SK-N-SH treated with all-trans-retinoic acid at 6 μM for 48 hours (cell line): ENCODE results near the gene ZMIZ2.
"Not testable (repeated sequence)": the region's sequence is repeated elsewhere in the genome, so short reads cannot be mapped to it uniquely, and the experiment has no call there.

Experiments used
- ATAC-seq: fragments of 200-7000 bp; cut with Tn5 transposase; 3 replicates; pipeline ENCODE4 v1.9.1; 2020; ENCODE audit warnings: mild to moderate bottlenecking, moderate library complexity
- ARNTL ChIP-seq: fragments of 450-650 bp; formaldehyde crosslinking; IDR thresholded peaks from 2 replicates; pipeline ENCODE4 v1.5.0; 2020; ENCODE audit warnings: low read depth, mild to moderate bottlenecking, moderate library complexity, borderline replicate concordance
- BACH2 ChIP-seq: fragments of 250-450 bp; sonication (Bioruptor Pico); IDR thresholded peaks from 2 replicates; pipeline ENCODE4 v1.9.0; 2021; ENCODE audit warnings: mild to moderate bottlenecking, borderline replicate concordance
- CSDC2 ChIP-seq: fragments of 250-450 bp; sonication (Bioruptor Pico); IDR thresholded peaks from 2 replicates; pipeline ENCODE4 v1.5.0; 2020; ENCODE audit warnings: mild to moderate bottlenecking, moderate library complexity
- ESRRG ChIP-seq: fragments of 250-450 bp; sonication (Bioruptor Pico); IDR thresholded peaks from 2 replicates; pipeline ENCODE4 v1.6.1; 2021; ENCODE audit warnings: mild to moderate bottlenecking
- GLIS3 ChIP-seq: fragments of 250-450 bp; sonication (Bioruptor Pico); IDR thresholded peaks from 2 replicates; pipeline ENCODE4 v1.5.0; 2020; ENCODE audit warnings: mild to moderate bottlenecking, moderate library complexity
- ISL1 ChIP-seq: fragments of 250-450 bp; sonication (Bioruptor Pico); IDR thresholded peaks from 2 replicates; pipeline ENCODE4 v2.1.2; 2022; ENCODE audit warnings: mild to moderate bottlenecking, moderate library complexity
- OSR1 ChIP-seq: fragments of 250-450 bp; sonication (Bioruptor Pico); IDR thresholded peaks from 2 replicates; pipeline ENCODE4 v1.8.0; 2022; ENCODE audit warnings: moderate library complexity, mild to moderate bottlenecking, inconsistent platforms
- PPARA ChIP-seq: fragments of 250-450 bp; sonication (Bioruptor Pico); IDR thresholded peaks from 2 replicates; pipeline ENCODE4 v1.5.0; 2020; ENCODE audit warnings: mild to moderate bottlenecking, borderline replicate concordance
- RARB ChIP-seq: fragments of 250-450 bp; sonication (Bioruptor Pico); IDR thresholded peaks from 2 replicates; pipeline ENCODE4 v1.8.0; 2021; ENCODE audit warnings: mild to moderate bottlenecking, moderate library complexity
- SNAI2 ChIP-seq: fragments of 250-450 bp; sonication (Bioruptor Pico); IDR thresholded peaks from 2 replicates; pipeline ENCODE4 v1.5.0; 2020; ENCODE audit warnings: mild to moderate bottlenecking, moderate library complexity
- TCF4 ChIP-seq: fragments of 250-450 bp; sonication (Bioruptor Pico); IDR thresholded peaks from 2 replicates; pipeline ENCODE4 v1.8.0; 2021; ENCODE audit warnings: mild to moderate bottlenecking, moderate library complexity, borderline replicate concordance
- TOX ChIP-seq: fragments of 250-450 bp; sonication (Bioruptor Pico); IDR thresholded peaks from 2 replicates; pipeline ENCODE4 v1.8.0; 2021; ENCODE audit warnings: mild to moderate bottlenecking, moderate library complexity, borderline replicate concordance
- ZC3H10 ChIP-seq: fragments of 250-450 bp; sonication (Bioruptor Pico); IDR thresholded peaks from 2 replicates; pipeline ENCODE4 v1.5.1; 2021; ENCODE audit warnings: mild to moderate bottlenecking, moderate library complexity
- ZFP3 ChIP-seq: fragments of 250-450 bp; sonication (Bioruptor Pico); IDR thresholded peaks from 2 replicates; pipeline ENCODE4 v1.5.0; 2020; ENCODE audit warnings: mild to moderate bottlenecking, moderate library complexity
- ZFP30 ChIP-seq: fragments of 450-650 bp; formaldehyde crosslinking; IDR thresholded peaks from 2 replicates; pipeline ENCODE4 v1.5.0; 2022; ENCODE audit warnings: mild to moderate bottlenecking, moderate library complexity
- ZNF565 ChIP-seq: fragments of 450-650 bp; formaldehyde crosslinking; conservative IDR thresholded peaks from 2 replicates; pipeline ENCODE4 v1.5.0; 2020; ENCODE audit warnings: low read depth, mild to moderate bottlenecking, moderate library complexity
- ZNF70 ChIP-seq: fragments of 450-650 bp; formaldehyde crosslinking; IDR thresholded peaks from 2 replicates; pipeline ENCODE4 v1.5.0; 2020; ENCODE audit warnings: mild to moderate bottlenecking, moderate library complexity
- ZNF8 ChIP-seq: fragments of 450-650 bp; formaldehyde crosslinking; IDR thresholded peaks from 2 replicates; pipeline ENCODE4 v1.5.0; 2020; ENCODE audit warnings: mild to moderate bottlenecking, moderate library complexity
- TF ChIP-seq, protein P1 (sequence below): fragments of 250-450 bp; sonication (Bioruptor Pico); IDR thresholded peaks from 2 replicates; pipeline ENCODE4 v1.5.0; 2020; ENCODE audit warnings: mild to moderate bottlenecking, moderate library complexity
- TF ChIP-seq, protein P2 (sequence below): fragments of 250-450 bp; sonication (Bioruptor Pico); IDR thresholded peaks from 2 replicates; pipeline ENCODE4 v1.5.1; 2021; ENCODE audit warnings: mild to moderate bottlenecking, moderate library complexity
- TF ChIP-seq, protein P3 (sequence below): fragments of 250-450 bp; sonication (Bioruptor Pico); IDR thresholded peaks from 2 replicates; pipeline ENCODE4 v1.5.1; 2020; ENCODE audit warnings: low read depth, mild to moderate bottlenecking, moderate library complexity
- TF ChIP-seq, protein P4 (sequence below): fragments of 250-450 bp; sonication (Bioruptor Pico); IDR thresholded peaks from 2 replicates; pipeline ENCODE4 v1.8.0; 2020; ENCODE audit warnings: mild to moderate bottlenecking, moderate library complexity, borderline replicate concordance

Gene ZMIZ2

DNA sequence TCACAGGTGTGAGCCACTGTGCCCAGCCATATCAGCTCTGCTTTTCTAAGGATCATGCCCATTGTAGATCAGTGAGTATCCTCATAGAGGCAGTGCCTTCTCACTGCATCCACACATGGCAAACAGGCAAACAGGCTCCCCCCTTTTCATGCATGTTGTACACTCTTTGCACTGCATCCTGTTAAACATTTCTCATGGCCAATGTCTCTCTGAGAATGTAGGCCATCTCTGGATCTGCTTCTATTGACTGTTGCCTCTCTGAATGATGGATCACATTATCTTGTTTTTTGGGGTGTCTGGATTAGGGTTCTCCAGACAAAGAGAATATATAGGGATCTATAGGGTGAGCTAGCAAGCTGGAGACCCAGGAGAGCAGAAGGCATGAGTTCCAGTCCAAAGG lies 34.8 kb downstream of the ZMIZ2 start:
- no peak for ATAC-seq
- TF ChIP-seq RARB (CRISPR knock-in tag) (no peak), OSR1 (no peak), CSDC2 (CRISPR knock-in tag) (no peak), ISL1 (CRISPR knock-in tag) (no peak), ESRRG (CRISPR knock-in tag) (no peak), TCF4 (CRISPR knock-in tag) (no peak), ZNF70 (CRISPR knock-in tag) (no peak), ZFP30 (CRISPR knock-in tag) (no peak), BACH2 (CRISPR knock-in tag) (no peak), ZFP3 (CRISPR knock-in tag) (no peak), TOX (CRISPR knock-in tag) (no peak), ARNTL (CRISPR knock-in tag) (no peak), ZNF8 (CRISPR knock-in tag) (no peak), ZNF565 (CRISPR knock-in tag) (no peak), GLIS3 (CRISPR knock-in tag) (no peak), SNAI2 (no peak)
- TF ChIP-seq, protein P1, sequence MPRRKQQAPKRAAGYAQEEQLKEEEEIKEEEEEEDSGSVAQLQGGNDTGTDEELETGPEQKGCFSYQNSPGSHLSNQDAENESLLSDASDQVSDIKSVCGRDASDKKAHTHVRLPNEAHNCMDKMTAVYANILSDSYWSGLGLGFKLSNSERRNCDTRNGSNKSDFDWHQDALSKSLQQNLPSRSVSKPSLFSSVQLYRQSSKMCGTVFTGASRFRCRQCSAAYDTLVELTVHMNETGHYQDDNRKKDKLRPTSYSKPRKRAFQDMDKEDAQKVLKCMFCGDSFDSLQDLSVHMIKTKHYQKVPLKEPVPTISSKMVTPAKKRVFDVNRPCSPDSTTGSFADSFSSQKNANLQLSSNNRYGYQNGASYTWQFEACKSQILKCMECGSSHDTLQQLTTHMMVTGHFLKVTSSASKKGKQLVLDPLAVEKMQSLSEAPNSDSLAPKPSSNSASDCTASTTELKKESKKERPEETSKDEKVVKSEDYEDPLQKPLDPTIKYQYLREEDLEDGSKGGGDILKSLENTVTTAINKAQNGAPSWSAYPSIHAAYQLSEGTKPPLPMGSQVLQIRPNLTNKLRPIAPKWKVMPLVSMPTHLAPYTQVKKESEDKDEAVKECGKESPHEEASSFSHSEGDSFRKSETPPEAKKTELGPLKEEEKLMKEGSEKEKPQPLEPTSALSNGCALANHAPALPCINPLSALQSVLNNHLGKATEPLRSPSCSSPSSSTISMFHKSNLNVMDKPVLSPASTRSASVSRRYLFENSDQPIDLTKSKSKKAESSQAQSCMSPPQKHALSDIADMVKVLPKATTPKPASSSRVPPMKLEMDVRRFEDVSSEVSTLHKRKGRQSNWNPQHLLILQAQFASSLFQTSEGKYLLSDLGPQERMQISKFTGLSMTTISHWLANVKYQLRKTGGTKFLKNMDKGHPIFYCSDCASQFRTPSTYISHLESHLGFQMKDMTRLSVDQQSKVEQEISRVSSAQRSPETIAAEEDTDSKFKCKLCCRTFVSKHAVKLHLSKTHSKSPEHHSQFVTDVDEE (CRISPR knock-in tag), result no peak
- TF ChIP-seq, protein P2, sequence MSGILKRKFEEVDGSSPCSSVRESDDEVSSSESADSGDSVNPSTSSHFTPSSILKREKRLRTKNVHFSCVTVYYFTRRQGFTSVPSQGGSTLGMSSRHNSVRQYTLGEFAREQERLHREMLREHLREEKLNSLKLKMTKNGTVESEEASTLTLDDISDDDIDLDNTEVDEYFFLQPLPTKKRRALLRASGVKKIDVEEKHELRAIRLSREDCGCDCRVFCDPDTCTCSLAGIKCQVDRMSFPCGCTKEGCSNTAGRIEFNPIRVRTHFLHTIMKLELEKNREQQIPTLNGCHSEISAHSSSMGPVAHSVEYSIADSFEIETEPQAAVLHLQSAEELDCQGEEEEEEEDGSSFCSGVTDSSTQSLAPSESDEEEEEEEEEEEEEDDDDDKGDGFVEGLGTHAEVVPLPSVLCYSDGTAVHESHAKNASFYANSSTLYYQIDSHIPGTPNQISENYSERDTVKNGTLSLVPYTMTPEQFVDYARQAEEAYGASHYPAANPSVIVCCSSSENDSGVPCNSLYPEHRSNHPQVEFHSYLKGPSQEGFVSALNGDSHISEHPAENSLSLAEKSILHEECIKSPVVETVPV, result no peak
- TF ChIP-seq, protein P3, sequence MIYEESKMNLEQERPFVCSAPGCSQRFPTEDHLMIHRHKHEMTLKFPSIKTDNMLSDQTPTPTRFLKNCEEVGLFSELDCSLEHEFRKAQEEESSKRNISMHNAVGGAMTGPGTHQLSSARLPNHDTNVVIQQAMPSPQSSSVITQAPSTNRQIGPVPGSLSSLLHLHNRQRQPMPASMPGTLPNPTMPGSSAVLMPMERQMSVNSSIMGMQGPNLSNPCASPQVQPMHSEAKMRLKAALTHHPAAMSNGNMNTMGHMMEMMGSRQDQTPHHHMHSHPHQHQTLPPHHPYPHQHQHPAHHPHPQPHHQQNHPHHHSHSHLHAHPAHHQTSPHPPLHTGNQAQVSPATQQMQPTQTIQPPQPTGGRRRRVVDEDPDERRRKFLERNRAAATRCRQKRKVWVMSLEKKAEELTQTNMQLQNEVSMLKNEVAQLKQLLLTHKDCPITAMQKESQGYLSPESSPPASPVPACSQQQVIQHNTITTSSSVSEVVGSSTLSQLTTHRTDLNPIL (CRISPR knock-in tag), result no peak

DNA sequence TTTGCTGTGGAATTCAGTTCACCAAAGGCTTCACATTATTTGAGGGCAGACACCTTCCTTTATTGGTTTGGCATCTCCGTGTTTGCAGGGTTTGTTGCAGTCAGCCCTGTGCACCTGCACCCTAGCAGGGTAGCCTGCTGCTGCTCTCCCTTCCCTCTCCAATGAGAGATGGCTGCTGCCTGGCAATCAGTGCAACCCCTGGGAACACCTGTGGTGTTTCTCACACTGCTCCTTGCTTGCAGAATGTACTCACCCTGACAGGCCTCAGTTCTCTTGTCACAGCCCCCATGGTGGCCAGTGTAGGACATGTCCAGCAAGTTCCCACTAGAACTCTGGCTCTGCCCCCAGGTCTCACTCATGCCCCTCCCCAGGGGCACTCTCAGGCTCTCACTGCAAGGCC lies 35.7 kb downstream of the ZMIZ2 start:
- no peak for ATAC-seq
- TF ChIP-seq, protein P4, sequence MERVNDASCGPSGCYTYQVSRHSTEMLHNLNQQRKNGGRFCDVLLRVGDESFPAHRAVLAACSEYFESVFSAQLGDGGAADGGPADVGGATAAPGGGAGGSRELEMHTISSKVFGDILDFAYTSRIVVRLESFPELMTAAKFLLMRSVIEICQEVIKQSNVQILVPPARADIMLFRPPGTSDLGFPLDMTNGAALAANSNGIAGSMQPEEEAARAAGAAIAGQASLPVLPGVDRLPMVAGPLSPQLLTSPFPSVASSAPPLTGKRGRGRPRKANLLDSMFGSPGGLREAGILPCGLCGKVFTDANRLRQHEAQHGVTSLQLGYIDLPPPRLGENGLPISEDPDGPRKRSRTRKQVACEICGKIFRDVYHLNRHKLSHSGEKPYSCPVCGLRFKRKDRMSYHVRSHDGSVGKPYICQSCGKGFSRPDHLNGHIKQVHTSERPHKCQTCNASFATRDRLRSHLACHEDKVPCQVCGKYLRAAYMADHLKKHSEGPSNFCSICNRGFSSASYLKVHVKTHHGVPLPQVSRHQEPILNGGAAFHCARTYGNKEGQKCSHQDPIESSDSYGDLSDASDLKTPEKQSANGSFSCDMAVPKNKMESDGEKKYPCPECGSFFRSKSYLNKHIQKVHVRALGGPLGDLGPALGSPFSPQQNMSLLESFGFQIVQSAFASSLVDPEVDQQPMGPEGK (CRISPR knock-in tag), result no peak
- TF ChIP-seq, protein P3 (CRISPR knock-in tag), result no peak
- no peak for TF ChIP-seq CSDC2 (CRISPR knock-in tag)
- no peak for TF ChIP-seq ZNF565 (CRISPR knock-in tag)
- no peak for TF ChIP-seq ZFP30 (CRISPR knock-in tag)
- no peak for TF ChIP-seq GLIS3 (CRISPR knock-in tag)
- TF ChIP-seq OSR1, result no peak
- TF ChIP-seq, protein P1 (CRISPR knock-in tag), result no peak
- no peak for TF ChIP-seq BACH2 (CRISPR knock-in tag)
- TF ChIP-seq ZNF8 (CRISPR knock-in tag), result no peak
- TF ChIP-seq PPARA (CRISPR knock-in tag), result no peak
- TF ChIP-seq ZC3H10 (CRISPR knock-in tag), result no peak
- no peak for TF ChIP-seq ZFP3 (CRISPR knock-in tag)
- TF ChIP-seq TCF4 (CRISPR knock-in tag), result no peak
- TF ChIP-seq ZNF70 (CRISPR knock-in tag), result no peak
- TF ChIP-seq TOX (CRISPR knock-in tag), result no peak
- no peak for TF ChIP-seq RARB (CRISPR knock-in tag)

DNA sequence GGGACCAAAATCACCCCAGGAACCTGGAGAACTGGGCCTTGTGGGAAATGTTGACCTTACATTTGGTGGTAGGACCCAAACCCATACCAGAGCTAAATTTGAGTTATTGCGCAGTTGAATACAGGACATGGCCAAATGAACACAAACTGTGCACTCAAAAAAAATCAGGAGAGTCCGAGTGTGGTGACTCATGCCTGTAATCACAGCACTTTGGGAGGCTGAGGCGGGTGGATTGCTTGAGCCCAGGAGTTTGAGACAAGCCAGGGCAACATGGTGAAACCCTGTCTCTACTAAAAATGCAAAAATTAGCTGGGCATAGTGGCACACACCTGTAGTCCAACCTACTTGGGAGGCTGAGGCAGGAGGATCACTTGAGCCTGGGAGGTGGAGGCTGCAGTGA lies 36.6 kb downstream of the ZMIZ2 start:
- not testable (repeated sequence) for ATAC-seq
